Amygdala (tissue), 56 donors: Measurements from ENCODE around the gene CENPN.

Experiments used
- DNase-seq, 56 donors: peaks; one replicate each; lab custom pipeline; 2025; lab: John Stamatoyannopoulos, UW

CENPN gene

GRCh38 chr16:80990978-80991377 lies 16.0 kb upstream of the CENPN start:
- DNase-seq = no peak

DNA sequence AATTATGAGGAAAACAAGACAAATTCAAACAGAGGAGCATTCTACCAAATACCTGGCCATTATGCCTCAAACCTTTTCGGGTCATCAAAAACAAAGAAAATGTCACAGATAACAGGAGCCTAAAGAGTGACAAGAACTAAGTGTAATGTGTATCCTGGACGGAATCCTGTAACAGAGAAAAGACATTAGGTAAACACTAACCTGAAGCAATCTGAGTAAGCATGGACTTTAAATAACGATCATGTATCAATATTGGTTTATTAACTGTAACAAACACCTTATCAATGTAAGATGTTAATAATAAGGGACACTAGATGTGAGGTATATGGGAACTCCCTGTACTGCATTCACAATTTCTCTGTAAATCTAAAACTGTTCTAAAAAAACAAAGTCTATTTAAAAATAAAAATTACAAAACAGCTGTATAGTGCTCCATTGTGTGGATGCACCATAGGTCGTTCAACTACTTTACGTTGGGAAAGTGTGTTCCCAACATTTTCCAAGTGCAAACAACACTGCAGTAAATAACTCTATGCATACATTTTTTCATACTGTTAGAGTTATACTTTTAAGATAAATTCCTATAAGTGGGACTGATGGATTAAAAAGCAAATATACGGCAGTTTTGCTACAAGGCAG lies 15.1 kb upstream of the CENPN start:
- no peak for DNase-seq

DNA sequence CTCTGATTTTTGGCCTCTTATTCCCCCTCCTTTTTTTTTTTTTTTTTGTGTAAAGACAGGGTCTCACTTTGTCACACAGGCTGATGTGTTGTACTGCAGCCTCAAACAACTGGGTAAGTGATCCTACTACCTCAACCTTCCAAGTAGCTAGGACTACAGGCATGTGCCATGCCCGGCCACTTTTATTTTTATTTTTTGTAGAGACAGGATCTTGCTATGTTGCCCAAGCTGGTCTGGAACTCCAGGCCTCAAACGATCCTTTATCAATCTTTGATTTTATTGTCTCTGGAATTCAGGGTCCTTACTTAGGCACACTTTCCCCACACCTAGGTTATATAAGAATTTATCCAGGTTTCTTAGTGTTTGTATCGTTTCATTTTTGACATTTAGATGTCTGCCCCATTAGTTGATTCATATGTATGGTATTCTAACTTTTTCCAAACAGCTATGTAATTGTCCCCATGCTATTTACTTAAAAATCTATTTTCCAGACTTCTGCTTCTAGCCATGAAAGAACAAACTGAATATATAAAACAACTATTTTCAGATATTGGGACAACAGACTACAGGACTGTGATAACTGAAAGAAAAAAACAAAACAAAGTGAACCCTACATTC lies 14.2 kb upstream of the CENPN start:
- no peak for DNase-seq

DNA sequence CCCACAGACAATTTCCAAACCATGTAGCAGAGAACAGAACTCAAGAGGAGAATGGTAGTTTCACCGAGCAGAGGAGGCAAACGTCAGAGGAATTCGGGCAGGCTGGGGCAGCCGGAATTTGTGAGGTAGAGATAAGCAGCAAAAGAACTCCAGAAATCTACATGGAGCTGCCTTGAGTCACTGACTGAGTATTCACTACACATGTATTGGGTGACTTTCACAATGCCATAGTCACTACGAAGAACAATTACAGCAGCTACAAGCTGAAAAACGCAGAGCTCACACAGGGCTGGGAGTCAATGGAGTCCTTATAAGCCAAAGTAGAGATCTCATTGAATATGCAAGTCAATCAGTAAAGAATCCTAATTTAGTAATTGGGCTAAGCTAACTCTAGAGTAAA lies 13.7 kb upstream of the CENPN start:
- DNase-seq = peak in 3 of 56 donors; percentile 4 to 49 (median 30)

GRCh38 chr16:80993834-80994233 lies 13.2 kb upstream of the CENPN start:
- DNase-seq = no peak

- no peak for DNase-seq
Observed at GRCh38 chr16:80994451-80994850, 12.6 kb upstream of the CENPN start.

DNA sequence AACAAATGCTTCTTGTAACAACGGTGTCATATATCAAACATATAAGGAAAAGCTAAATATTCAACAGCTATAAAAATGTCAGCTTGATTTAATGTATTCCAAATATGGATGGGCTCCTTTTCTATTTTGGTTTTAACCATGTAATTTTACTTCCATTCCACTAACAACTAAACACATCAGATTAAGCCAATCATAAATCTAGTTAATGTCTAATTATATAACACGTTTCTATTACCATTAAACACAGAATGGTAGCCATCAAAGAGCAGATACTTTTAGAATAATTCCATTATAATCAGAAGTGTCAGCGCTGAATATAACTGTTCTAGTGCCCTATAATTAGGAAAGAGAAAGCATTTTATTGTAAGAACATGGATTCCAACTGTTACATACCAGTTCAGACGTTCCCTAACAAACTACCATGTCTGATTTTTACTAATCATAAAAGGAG lies 10.3 kb upstream of the CENPN start:
- DNase-seq = no peak

DNA sequence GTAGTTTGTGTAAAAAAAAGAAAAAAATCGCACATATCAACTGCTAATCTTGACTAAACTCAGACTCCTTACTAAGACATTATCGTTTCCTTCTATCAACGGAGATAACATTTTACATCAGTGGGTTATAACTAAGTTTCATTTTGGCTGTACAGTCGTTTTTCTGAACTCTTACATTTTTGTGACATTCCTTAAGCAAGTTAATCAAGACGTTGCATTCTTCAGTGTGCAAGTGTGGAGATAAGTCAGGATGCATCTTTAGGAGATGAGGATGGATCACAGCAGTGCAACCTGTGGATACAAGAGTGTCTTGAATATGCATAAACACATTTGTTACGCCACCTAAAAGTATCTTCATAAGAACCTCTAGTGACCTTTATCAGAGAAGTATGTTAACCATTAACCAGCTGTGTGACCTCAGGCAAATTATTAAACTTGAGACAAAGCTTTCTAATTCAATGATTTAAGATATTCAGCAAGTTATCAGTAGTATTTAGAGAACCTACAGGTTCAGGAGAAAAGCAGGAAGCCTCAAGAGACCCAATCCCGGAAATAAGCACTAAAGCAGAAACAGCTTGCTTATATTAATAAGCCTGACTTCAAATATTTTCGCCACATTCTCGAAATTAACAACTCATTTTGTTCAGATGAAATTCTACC lies 9.7 kb upstream of the CENPN start:
- no peak for DNase-seq

- DNase-seq = no peak
Observed at GRCh38 chr16:80997964-80998620, 8.9 kb upstream of the CENPN start.

DNA sequence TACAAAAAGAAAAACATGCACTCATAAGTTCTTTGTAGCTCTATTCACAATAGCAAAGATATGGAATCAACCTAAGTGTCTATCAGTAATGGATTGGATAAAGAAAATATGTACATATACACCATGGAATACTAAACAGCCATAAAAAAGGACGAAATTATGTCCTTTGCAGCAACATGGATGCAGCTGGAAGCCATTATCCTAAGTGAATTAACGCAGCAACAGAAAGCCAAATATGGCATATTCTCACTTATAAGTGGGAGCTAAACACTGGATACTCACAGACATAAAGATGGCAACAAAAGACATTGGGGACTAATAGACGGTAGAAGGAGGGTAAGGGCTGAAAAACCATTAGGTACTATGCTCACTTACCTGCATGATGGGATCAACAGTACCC lies 6.1 kb upstream of the CENPN start:
- DNase-seq = no peak

DNA sequence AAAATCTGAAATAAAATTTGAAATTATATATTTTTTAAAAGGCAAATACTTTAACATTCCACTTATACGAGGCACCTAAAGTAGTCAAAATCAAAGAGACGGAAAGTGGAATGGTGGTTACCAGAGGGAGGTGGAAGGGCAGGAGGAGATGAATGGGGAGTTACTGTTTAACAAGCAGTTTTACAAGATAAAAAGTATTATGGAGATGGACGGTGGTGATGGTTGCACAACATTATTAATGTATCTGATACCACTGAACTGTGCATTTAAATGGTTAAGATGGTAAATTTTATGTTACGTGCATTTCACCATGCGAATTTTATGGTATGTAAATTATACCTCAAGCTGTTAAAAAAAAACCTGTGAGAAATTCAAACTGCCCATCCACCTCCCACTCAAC lies 5.7 kb upstream of the CENPN start:
- DNase-seq = no peak

DNA sequence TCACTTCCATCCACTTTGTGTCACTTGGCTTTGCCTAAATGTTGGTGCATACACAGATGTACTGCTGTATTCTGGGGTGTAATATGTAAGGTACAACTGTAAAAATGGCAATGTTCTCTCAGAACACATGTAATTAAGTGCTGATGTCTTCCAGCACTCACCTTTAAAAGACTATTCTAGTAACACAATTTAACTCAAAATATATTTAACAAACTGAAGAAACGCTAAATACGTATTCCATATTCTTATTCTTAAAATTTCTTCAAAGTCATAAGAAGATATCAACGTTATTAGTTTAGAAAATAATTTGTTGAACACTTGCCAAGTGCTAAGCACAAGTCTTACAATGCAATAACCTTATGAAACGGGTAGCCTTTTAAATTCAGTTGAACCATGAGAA lies 4.0 kb upstream of the CENPN start:
- DNase-seq = no peak

DNA sequence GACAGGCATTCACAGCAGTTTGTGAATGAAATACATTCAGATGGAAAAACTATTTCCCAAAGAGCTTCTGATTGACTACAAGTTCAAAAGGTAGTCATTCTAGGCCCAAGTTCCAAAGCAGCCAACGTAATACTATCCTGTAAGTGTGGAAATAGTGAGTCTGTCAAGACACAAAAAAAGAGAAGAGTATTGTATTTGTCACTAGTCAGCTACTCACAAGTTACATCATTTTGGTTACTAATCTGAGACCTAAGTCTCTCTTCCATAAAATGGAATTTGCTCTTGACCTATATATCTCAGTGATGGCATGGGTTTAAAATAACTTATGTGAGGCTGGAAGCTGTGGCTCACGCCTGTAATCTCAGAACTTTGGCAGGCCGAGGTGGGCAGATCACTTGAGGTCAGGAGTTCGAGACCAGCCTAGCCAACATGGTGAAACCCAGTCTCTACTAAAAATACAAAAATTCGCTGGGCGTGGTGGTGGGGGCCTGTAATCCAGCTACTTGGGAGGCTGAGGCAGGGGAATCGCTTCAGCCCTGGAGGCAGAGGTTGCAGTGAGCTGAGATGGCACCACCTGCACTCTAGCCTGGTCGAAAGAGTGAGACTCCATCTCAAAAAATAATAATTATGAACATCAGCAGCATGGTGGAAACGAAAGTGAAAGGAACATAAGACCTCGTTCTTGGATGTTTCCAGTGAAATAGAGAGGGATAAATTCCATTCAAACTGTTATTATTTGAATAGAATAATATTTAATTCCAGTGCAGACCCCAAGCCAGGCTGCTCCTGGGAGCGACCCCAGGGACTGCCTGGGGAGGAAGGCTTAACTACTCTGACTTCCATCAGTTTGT lies 3.2 kb upstream of the CENPN start:
- DNase-seq = no peak

GRCh38 chr16:81004646-81005353 lies 2.2 kb upstream of the CENPN start:
- DNase-seq = peak in 5 of 56 donors; percentile 11 to 84 (median 17)

DNA sequence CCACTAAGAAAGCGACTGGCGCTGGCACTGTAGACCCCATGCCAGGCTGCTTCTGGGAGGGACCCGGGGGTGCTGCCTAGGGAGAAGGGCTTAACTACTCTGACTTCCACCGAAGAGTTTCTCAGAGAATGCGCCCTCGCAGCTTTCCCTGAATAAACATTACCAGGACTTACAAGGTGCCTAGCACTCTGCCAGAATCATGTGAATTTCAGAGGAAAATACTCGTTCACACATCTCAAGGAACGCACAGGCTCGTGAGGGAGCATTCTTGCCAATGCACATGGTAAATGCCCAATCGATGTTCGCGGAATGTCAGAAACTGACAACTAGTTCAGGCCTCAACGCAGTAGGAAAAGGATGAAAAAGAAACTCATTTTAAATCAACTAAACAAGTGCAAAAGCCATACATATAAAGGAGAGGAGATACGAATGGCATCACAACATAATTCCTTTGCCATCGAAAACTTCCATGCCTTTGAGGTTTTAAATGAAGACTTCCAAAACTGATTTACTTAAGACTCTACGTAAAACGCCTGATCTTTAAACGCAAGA lies 1.3 kb upstream of the CENPN start:
- DNase-seq = peak in 1 of 56 donors; percentile 3

- peak in 27 of 56 donors; percentile 41 to 81 (median 60) for DNase-seq
Observed at GRCh38 chr16:81006211-81006812, 702 bp upstream of the CENPN start.

DNA sequence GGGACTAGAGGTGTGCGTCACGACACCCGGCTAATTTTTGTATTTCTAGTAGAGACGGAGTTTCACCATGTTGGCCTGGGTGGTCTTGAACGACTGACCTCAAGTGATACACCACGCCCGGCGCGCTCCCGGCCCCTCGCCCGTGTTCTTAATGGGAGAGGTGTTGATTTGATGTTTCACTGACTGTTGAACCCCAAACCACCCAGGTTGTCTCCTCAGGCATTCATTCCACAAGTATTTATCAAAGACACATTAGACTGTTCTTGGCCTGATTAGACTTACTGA lies 1.4 kb downstream of the CENPN start:
- no peak for DNase-seq

GRCh38 chr16:81012974-81013373 lies 6.0 kb downstream of the CENPN start:
- no peak for DNase-seq

GRCh38 chr16:81014672-81015071 lies 7.7 kb downstream of the CENPN start:
- DNase-seq = no peak
